NCI-H1694 (cell line): ENCODE measurements around the gene RBBP9.
A peak's percentile ranks its signal among the peaks of the same experiment; 100 is the strongest.
"Not testable (repeated sequence)": the region's sequence is repeated elsewhere in the genome, so short reads cannot be mapped to it uniquely, and the experiment has no call there.

ENCODE experiments used
- DNase-seq: peaks from one replicate; lab custom pipeline; 2025; lab: John Stamatoyannopoulos, UW

The RBBP9 gene

GRCh38 chr20:18496740-18497592 lies at the start of gene RBBP9:
TSS of gene RBBP9 (minus strand) at chr20:18497225. CDS start at chr20:18497167, 58 bp downstream.
- DNase-seq, result peak; percentile 63

GRCh38 chr20:18545566-18545965 lies 48.5 kb upstream of the RBBP9 start:
- DNase-seq, result no peak

- DNase-seq, result no peak
Observed at GRCh38 chr20:18543932-18544331, 46.9 kb upstream of the RBBP9 start.

- no peak for DNase-seq
Observed at GRCh38 chr20:18543216-18543615, 46.2 kb upstream of the RBBP9 start.

GRCh38 chr20:18541741-18542140 lies 44.7 kb upstream of the RBBP9 start:
- DNase-seq, result no peak

GRCh38 chr20:18537651-18538050 lies 40.6 kb upstream of the RBBP9 start:
- no peak for DNase-seq

- DNase-seq, result no peak
Observed at GRCh38 chr20:18533978-18534644, 37.1 kb upstream of the RBBP9 start.

- DNase-seq, result no peak
Observed at GRCh38 chr20:18533491-18533890, 36.5 kb upstream of the RBBP9 start.

- DNase-seq, result no peak
Observed at GRCh38 chr20:18532626-18533025, 35.6 kb upstream of the RBBP9 start.

GRCh38 chr20:18529041-18529440 lies 32.0 kb upstream of the RBBP9 start:
- no peak for DNase-seq

- no peak for DNase-seq
Observed at GRCh38 chr20:18527836-18528235, 30.8 kb upstream of the RBBP9 start.

GRCh38 chr20:18527339-18527738 lies 30.3 kb upstream of the RBBP9 start:
- DNase-seq, result no peak

GRCh38 chr20:18526761-18527160 lies 29.7 kb upstream of the RBBP9 start:
- DNase-seq, result not testable (repeated sequence)

GRCh38 chr20:18524646-18525045 lies 27.6 kb upstream of the RBBP9 start:
- no peak for DNase-seq

GRCh38 chr20:18523066-18523465 lies 26.0 kb upstream of the RBBP9 start:
- DNase-seq, result no peak

- DNase-seq, result not testable (repeated sequence)
Observed at GRCh38 chr20:18522066-18522465, 25.0 kb upstream of the RBBP9 start.

GRCh38 chr20:18515973-18516372 lies 18.9 kb upstream of the RBBP9 start:
- no peak for DNase-seq

- no peak for DNase-seq
Observed at GRCh38 chr20:18514127-18514526, 17.1 kb upstream of the RBBP9 start.

GRCh38 chr20:18513208-18513607 lies 16.2 kb upstream of the RBBP9 start:
- DNase-seq, result no peak

GRCh38 chr20:18511571-18511970 lies 14.5 kb upstream of the RBBP9 start:
- DNase-seq, result no peak

GRCh38 chr20:18507218-18508191 lies 10.5 kb upstream of the RBBP9 start, which contains the start of gene SEC23B:
TSS of gene SEC23B (plus strand) at chr20:18507940. CDS start at chr20:18510836, 2,896 bp downstream.
- peak; percentile 78 for DNase-seq

- DNase-seq, result no peak
Observed at GRCh38 chr20:18506744-18507143, 9.7 kb upstream of the RBBP9 start.
